ENCODE data around the gene CANT1. TPM values are rescaled to one million over a fixed set of nuclear protein-coding genes. Genes with fewer than 3 reads are reported as not detected.

Gene CANT1
- total and polyA plus RNA-seq, 2 donors (not counting 1 experiment from before 2014, with no cell fraction given), result 39.9 to 46.6 TPM

GRCh38 chr17:79006046-79006445, 3.5 kb downstream of the CANT1 start:
- no peak for TF ChIP-seq EZH2 (IDR thresholded peaks at IDR 0.05; ENCODE audit: low read length, missing control alignments)
- no peak for TF ChIP-seq CTCF (conservative IDR thresholded peaks at IDR 0.05 in 1 of 2, IDR thresholded peaks at IDR 0.05 in 1 of 2; ENCODE audit: low read depth in 1 of 2, low read length in 2 of 2)
- Histone ChIP-seq H3K4me3 (replicated peaks in 1 of 4; ENCODE audit: control extremely low read depth in 1 of 4, insufficient read depth in 1 of 4, low read depth in 3 of 4, low read length in 4 of 4) (no peak overlapping the region), H3K4me2 (ENCODE audit: extremely low read depth, insufficient read depth, low read length) (no peak overlapping the region), H3K36me3 (ENCODE audit: control insufficient read depth, insufficient read depth, low read length) (peaks cover 5% of the 10 kb centered on the region), H3K27ac (ENCODE audit: insufficient read depth, low read length) (no peak overlapping the region), H3K9ac (ENCODE audit: insufficient read depth, low read length) (no peak overlapping the region), H2AFZ (ENCODE audit: low read length) (no peak overlapping the region), H3K9me3 (ENCODE audit: control insufficient read depth, insufficient read depth, low read depth, low read length) (no peaks in the 10 kb centered on the region), H3K79me2 (ENCODE audit: control insufficient read depth, insufficient read depth, low read length) (peaks cover 69% of the 10 kb centered on the region), H3K27me3 (ENCODE audit: control insufficient read depth, insufficient read depth, low read length) (no peaks in the 10 kb centered on the region), H3K4me1 (ENCODE audit: control insufficient read depth, extremely low read depth, insufficient read depth, low read length) (peaks cover 4% of the 10 kb centered on the region), H4K20me1 (ENCODE audit: control insufficient read depth, extremely low read depth, insufficient read depth, low read length) (no peaks in the 10 kb centered on the region)
- no peak for DNase-seq (ENCODE audit: low read depth in 2 of 2)

GRCh38 chr17:79005063-79005861, 4.3 kb downstream of the CANT1 start:
- Histone ChIP-seq H3K4me3 (replicated peaks in 1 of 4; ENCODE audit: control extremely low read depth in 1 of 4, insufficient read depth in 1 of 4, low read depth in 3 of 4, low read length in 4 of 4) (no peak overlapping the region), H4K20me1 (ENCODE audit: control insufficient read depth, extremely low read depth, insufficient read depth, low read length) (no peaks in the 10 kb centered on the region), H3K4me1 (ENCODE audit: control insufficient read depth, extremely low read depth, insufficient read depth, low read length) (peaks cover 4% of the 10 kb centered on the region), H2AFZ (ENCODE audit: low read length) (no peak overlapping the region), H3K27ac (ENCODE audit: insufficient read depth, low read length) (no peak overlapping the region), H3K36me3 (ENCODE audit: control insufficient read depth, insufficient read depth, low read length) (peaks cover 5% of the 10 kb centered on the region), H3K4me2 (ENCODE audit: extremely low read depth, insufficient read depth, low read length) (no peak overlapping the region), H3K9ac (ENCODE audit: insufficient read depth, low read length) (no peak overlapping the region), H3K9me3 (ENCODE audit: control insufficient read depth, insufficient read depth, low read depth, low read length) (no peaks in the 10 kb centered on the region), H3K79me2 (ENCODE audit: control insufficient read depth, insufficient read depth, low read length) (peaks cover 77% of the 10 kb centered on the region), H3K27me3 (ENCODE audit: control insufficient read depth, insufficient read depth, low read length) (no peaks in the 10 kb centered on the region)
- TF ChIP-seq CTCF (conservative IDR thresholded peaks at IDR 0.05 in 1 of 2, IDR thresholded peaks at IDR 0.05 in 1 of 2; ENCODE audit: low read depth in 1 of 2, low read length in 2 of 2), result no peak
- no peak for TF ChIP-seq EZH2 (IDR thresholded peaks at IDR 0.05; ENCODE audit: low read length, missing control alignments)
- DNase-seq (ENCODE audit: low read depth in 2 of 2), result no peak

- TF ChIP-seq CTCF (conservative IDR thresholded peaks at IDR 0.05 in 1 of 2, IDR thresholded peaks at IDR 0.05 in 1 of 2; ENCODE audit: low read depth in 1 of 2, low read length in 2 of 2), result no peak
- TF ChIP-seq EZH2 (IDR thresholded peaks at IDR 0.05; ENCODE audit: low read length, missing control alignments), result no peak
- no peak overlapping the region for H3K27ac ChIP-seq (ENCODE audit: insufficient read depth, low read length)
- H3K9ac ChIP-seq (ENCODE audit: insufficient read depth, low read length), result no peak overlapping the region
- H3K4me1 ChIP-seq (ENCODE audit: control insufficient read depth, extremely low read depth, insufficient read depth, low read length), result peaks cover 4% of the 10 kb centered on the region
- DNase-seq (ENCODE audit: low read depth in 2 of 2), result no peak
- H4K20me1 ChIP-seq (ENCODE audit: control insufficient read depth, extremely low read depth, insufficient read depth, low read length), result no peaks in the 10 kb centered on the region
- no peak overlapping the region for H2AFZ ChIP-seq (ENCODE audit: low read length)
- no peaks in the 10 kb centered on the region for H3K9me3 ChIP-seq (ENCODE audit: control insufficient read depth, insufficient read depth, low read depth, low read length)
- peaks cover 10% of the 10 kb centered on the region for H3K36me3 ChIP-seq (ENCODE audit: control insufficient read depth, insufficient read depth, low read length)
- H3K4me2 ChIP-seq (ENCODE audit: extremely low read depth, insufficient read depth, low read length), result no peak overlapping the region
- H3K79me2 ChIP-seq (ENCODE audit: control insufficient read depth, insufficient read depth, low read length), result peaks cover 77% of the 10 kb centered on the region
- no peak overlapping the region for H3K4me3 ChIP-seq (replicated peaks in 1 of 4; ENCODE audit: control extremely low read depth in 1 of 4, insufficient read depth in 1 of 4, low read depth in 3 of 4, low read length in 4 of 4)
- H3K27me3 ChIP-seq (ENCODE audit: control insufficient read depth, insufficient read depth, low read length), result no peaks in the 10 kb centered on the region
These were observed 5.7 kb downstream of the CANT1 start for GRCh38 chr17:79003661-79004411.
